H1 (cell line): ENCODE measurements around the gene ZNF45. TPM values are rescaled to one million over a fixed set of nuclear protein-coding genes. Genes with fewer than 3 reads are reported as not detected.

Source experiments
- CTCF ChIA-PET: fragments of 300-600 bp; sonication (Branson Sonifier 250); formaldehyde crosslinking; loops from one replicate; lab custom pipeline; 2021; ENCODE audit not compliant: partially characterized antibody; lab: Charles Lee
- POLR2A ChIA-PET: fragments of 300-600 bp; sonication (Branson Sonifier 250); formaldehyde crosslinking; loops from one replicate; lab custom pipeline; 2021; ENCODE audit warnings: inconsistent platforms; ENCODE audit not compliant: partially characterized antibody; lab: Charles Lee
- DNase-seq, 2 experiments: peaks; one replicate each; pipeline versions ENCODE4 v3.0.0 to v3.0.0-alpha.2; 2010 to 2022; ENCODE audit warnings: low spot score in 2 of 2, low read depth in 1 of 2, mixed read lengths in 1 of 2
- FAIRE-seq: peaks from 2 replicates; lab custom pipeline; 2011; peaks lifted over from hg19 to GRCh38; lab: Jason Lieb, UNC
- H2AFZ ChIP-seq: 2 replicates; pipeline ENCODE4 v1.8.1; 2012; ENCODE audit warnings: low read length, inconsistent platforms
- H2AK5ac ChIP-seq: 2 replicates; pipeline ENCODE4 v1.6.1; 2013; ENCODE audit warnings: low read depth, low read length
- H2BK120ac ChIP-seq: replicated peaks from 2 replicates; pipeline ENCODE3; 2013; ENCODE audit warnings: low read depth, low read length, inconsistent platforms
- H2BK12ac ChIP-seq: 2 replicates; pipeline ENCODE4 v1.6.1; 2013; ENCODE audit warnings: low read depth, low read length
- H2BK15ac ChIP-seq: 2 replicates; pipeline ENCODE4 v1.6.1; 2013; ENCODE audit warnings: low read length
- H2BK20ac ChIP-seq: 2 replicates; pipeline ENCODE4 v1.6.1; 2013; ENCODE audit warnings: low read length
- H2BK5ac ChIP-seq: 2 replicates; pipeline ENCODE4 v1.6.1; 2013; ENCODE audit warnings: low read depth, low read length
- H3K14ac ChIP-seq: 2 replicates; pipeline ENCODE4 v1.6.1; 2013; ENCODE audit warnings: inconsistent platforms; ENCODE audit not compliant: insufficient read length
- H3K18ac ChIP-seq: 2 replicates; pipeline ENCODE4 v1.6.1; 2013; ENCODE audit warnings: low read length; ENCODE audit errors: extremely low read depth
- H3K23ac ChIP-seq: 2 replicates; pipeline ENCODE4 v1.6.1; 2013; ENCODE audit warnings: inconsistent platforms; ENCODE audit not compliant: insufficient read length
- H3K23me2 ChIP-seq: 2 replicates; pipeline ENCODE4 v1.6.1; 2013; ENCODE audit warnings: low read depth, low read length
- H3K27ac ChIP-seq: 2 replicates; pipeline ENCODE4 v1.6.1; 2011; ENCODE audit warnings: low read depth, low read length, inconsistent platforms
- H3K27me3 ChIP-seq, 4 experiments: replicated peaks in 1 of 4; 1 replicate in 1 of 4; 2 replicates in 3 of 4; pipeline versions ENCODE4 v1.6.1 to v1.8.1; 2011 to 2013; ENCODE audit warnings: low read length in 3 of 4, mild to moderate bottlenecking in 3 of 4, inconsistent platforms in 2 of 4, mixed read lengths in 2 of 4, moderate library complexity in 1 of 4; ENCODE audit not compliant: control insufficient read depth in 3 of 4, insufficient read depth in 3 of 4; ENCODE audit errors: extremely low read depth in 1 of 4
- H3K36me3 ChIP-seq, 4 experiments: 2 replicates each; pipeline versions ENCODE4 v1.6.1 to v1.8.1; 2011 to 2013; ENCODE audit warnings: mild to moderate bottlenecking in 4 of 4, low read length in 3 of 4, moderate library complexity in 2 of 4, control low read depth in 1 of 4, inconsistent platforms in 1 of 4; ENCODE audit not compliant: insufficient read depth in 4 of 4, control insufficient read depth in 2 of 4
- H3K4ac ChIP-seq: replicated peaks from 2 replicates; pipeline ENCODE3; 2013; ENCODE audit warnings: low read length, low read depth, mixed read lengths, inconsistent platforms; ENCODE audit not compliant: insufficient read length
- H3K4me1 ChIP-seq, 4 experiments: replicated peaks in 1 of 4; 1 replicate in 1 of 4; 2 replicates in 3 of 4; pipeline versions ENCODE4 v1.6.1 to v1.8.1; 2011 to 2013; ENCODE audit warnings: low read length in 3 of 4, inconsistent platforms in 2 of 4, mixed read lengths in 1 of 4; ENCODE audit not compliant: insufficient read depth in 4 of 4, control insufficient read depth in 3 of 4
- H3K4me2 ChIP-seq, 2 experiments: 2 replicates each; pipeline versions ENCODE4 v1.6.1 to v1.8.1; 2011 to 2013; ENCODE audit warnings: low read depth in 2 of 2, low read length in 2 of 2, control low read depth in 1 of 2, inconsistent platforms in 1 of 2, mild to moderate bottlenecking in 1 of 2; ENCODE audit not compliant: insufficient read depth in 1 of 2
- H3K4me3 ChIP-seq, 4 experiments: fragments of 200-600, 300-600 bp in 1 of 4; sonication (generic), shearing (Covaris generic), sonication (Bioruptor Twin) in 1 of 4; 2 replicates each; pipeline versions ENCODE4 v1.5.1 to v1.8.1; 2011 to 2016; ENCODE audit warnings: low read length in 4 of 4, low read depth in 3 of 4, control low read depth in 2 of 4, inconsistent platforms in 2 of 4, mild to moderate bottlenecking in 2 of 4, mixed read lengths in 1 of 4, moderate library complexity in 1 of 4; ENCODE audit not compliant: insufficient read depth in 2 of 4; ENCODE audit errors: extremely low read depth in 1 of 4
- H3K56ac ChIP-seq: replicated peaks from 2 replicates; pipeline ENCODE3; 2013; ENCODE audit warnings: low read depth, mild to moderate bottlenecking, mixed read lengths, low read length, inconsistent platforms; ENCODE audit not compliant: insufficient read length
- H3K79me1 ChIP-seq: 2 replicates; pipeline ENCODE4 v1.6.1; 2013; ENCODE audit warnings: low read depth, low read length, control low read depth
- H3K79me2 ChIP-seq, 2 experiments: 2 replicates each; pipeline versions ENCODE4 v1.6.1 to v1.8.1; 2012 to 2013; ENCODE audit warnings: low read length in 2 of 2, mild to moderate bottlenecking in 2 of 2, inconsistent platforms in 1 of 2; ENCODE audit not compliant: insufficient read depth in 2 of 2, control insufficient read depth in 1 of 2
- H3K9ac ChIP-seq, 4 experiments: replicated peaks in 1 of 4; 1 replicate in 1 of 4; 2 replicates in 3 of 4; pipeline versions ENCODE4 v1.6.1 to v1.8.1; 2011 to 2013; ENCODE audit warnings: low read depth in 3 of 4, low read length in 3 of 4, control low read depth in 2 of 4, mild to moderate bottlenecking in 2 of 4, moderate library complexity in 2 of 4, inconsistent platforms in 1 of 4; ENCODE audit errors: extremely low read depth in 1 of 4
- H3K9me3 ChIP-seq, 2 experiments: 2 replicates each; pipeline versions ENCODE4 v1.6.1 to v1.8.1; 2012 to 2013; ENCODE audit warnings: mild to moderate bottlenecking in 2 of 2, moderate library complexity in 2 of 2, control low read depth in 1 of 2, inconsistent platforms in 1 of 2, low read depth in 1 of 2, low read length in 1 of 2, mixed read lengths in 1 of 2; ENCODE audit not compliant: insufficient read depth in 2 of 2
- H4K20me1 ChIP-seq, 2 experiments: replicated peaks in 1 of 2; 2 replicates each; pipeline versions ENCODE3 to v1.8.1; 2011 to 2013; ENCODE audit warnings: inconsistent platforms in 2 of 2, low read length in 2 of 2, mild to moderate bottlenecking in 1 of 2; ENCODE audit not compliant: insufficient read depth in 2 of 2, control insufficient read depth in 1 of 2
- H4K5ac ChIP-seq: 2 replicates; pipeline ENCODE4 v1.6.1; 2013; ENCODE audit warnings: low read length, low read depth, mixed read lengths, inconsistent platforms; ENCODE audit not compliant: insufficient read length
- H4K8ac ChIP-seq: 2 replicates; pipeline ENCODE4 v1.8.0; 2013; ENCODE audit warnings: mild to moderate bottlenecking, moderate library complexity, low read length, inconsistent platforms; ENCODE audit not compliant: insufficient read depth; ENCODE audit errors: extremely low read depth
- H4K91ac ChIP-seq: replicated peaks from 2 replicates; pipeline ENCODE3; 2013; ENCODE audit warnings: low read length, mixed read lengths, inconsistent platforms; ENCODE audit not compliant: insufficient read length
- ATF2 ChIP-seq: IDR thresholded peaks from 2 replicates; pipeline ENCODE4 v1.6.1; 2012; ENCODE audit warnings: low read length, inconsistent platforms
- WGBS, 2 experiments: shearing (Covaris generic) in 1 of 2; methylation state at CpG; one replicate each; pipeline versions ENCODE4 v1.1.6 to v1.1.7; 2013 to 2015; ENCODE audit warnings: low lambda C conversion rate in 2 of 2, mixed read lengths in 2 of 2, inconsistent platforms in 1 of 2, low coverage in 1 of 2, missing lambda C conversion rate in 1 of 2; ENCODE audit not compliant: insufficient replicate concordance in 2 of 2, insufficient coverage in 1 of 2, insufficient read length in 1 of 2; ENCODE audit errors: extremely low coverage in 1 of 2, missing lambda C conversion rate in 1 of 2; 5-methylcytosine and 5-hydroxymethylcytosine counted together
- polyA plus RNA-seq, 7 experiments: library from polyadenylated mRNA; depleted of rRNA in 3 of 7; stranded (reverse) in 5 of 7; unstranded in 2 of 7; fragments of >200 nt in 5 of 7; fragments of 200-250 nt in 2 of 7; gene quantifications; 1 replicate in 5 of 7; 2 replicates in 1 of 7; 4 replicates in 1 of 7; pipeline versions ENCODE4 v1.2.1 to v1.2.3, GENCODE V29; 2011 to 2013; ENCODE audit warnings: missing spikeins in 2 of 7, mixed read lengths in 2 of 7
- total RNA-seq: library from RNA; stranded (reverse); fragmentation: NEBNext Ultra II Directional; extraction: Animal tissue kit (Norgen Biotek cat#: 25700); gene quantifications from 2 replicates; pipeline ENCODE4 v1.2.1, GENCODE V29; 2021

ZNF45 gene
- total and polyA plus RNA-seq, 2 of the 8 experiments (the other 6 are each of a cell fraction or from before 2014, with no cell fraction given) = 4.6 to 16.2 TPM

GRCh38 chr19:43939557-43940260 is 4.6 kb upstream of the ZNF45 start:
- ChIA-PET CTCF (interaction anchor here (0.6 kb wide), 1 partner anchor 57 kb away, joined by 3 read pairs; no protein-coding TSS in a partner anchor), POLR2A (interaction anchor here (0.6 kb wide), 1 partner anchor 183 kb away, joined by 3 read pairs; no protein-coding TSS in a partner anchor)
- Histone ChIP-seq H3K36me3 (no peaks in the 10 kb centered on the region), H3K27me3 (no peaks in the 10 kb centered on the region), H3K79me2 (no peaks in the 10 kb centered on the region), H3K4ac (no peak overlapping the region), H2AK5ac (no peak overlapping the region), H2AFZ (no peak overlapping the region), H2BK20ac (no peak overlapping the region), H4K5ac (no peak overlapping the region), H3K18ac (no peak overlapping the region), H3K79me1 (no peaks in the 10 kb centered on the region), H2BK15ac (no peak overlapping the region), H2BK120ac (no peak overlapping the region), H3K4me2 (no peak overlapping the region), H3K4me1 (no peaks in the 10 kb centered on the region), H3K23ac (no peak overlapping the region), H4K20me1 (no peaks in the 10 kb centered on the region), H3K14ac (no peak overlapping the region), H3K4me3 (no peak overlapping the region), H4K91ac (no peak overlapping the region), H3K9me3 (peaks cover 3 to 11% of the 10 kb centered on the region in 2 experiments), H3K9ac (no peak overlapping the region), H2BK12ac (no peak overlapping the region), H3K56ac (no peak overlapping the region), H4K8ac (no peak overlapping the region), H2BK5ac (no peak overlapping the region), H3K23me2 (no peaks in the 10 kb centered on the region), H3K27ac (no peak overlapping the region)
- DNase-seq (no peak), FAIRE-seq (no peak)
- TF ChIP-seq ATF2 = no peak
- WGBS, 2 experiments = 66% methylated on average over 3 of the region's 3 CpGs; no CpG with 5 or more reads in 1 of the 2 experiments
